ENCODE measurements around the gene AHRR. TPM values are rescaled to one million over a fixed set of nuclear protein-coding genes. Genes with fewer than 3 reads are reported as not detected.

The AHRR gene
- total and polyA plus RNA-seq, 2 of the 4 experiments (the other 2 are of a cell fraction), result 15.6 to 37.1 TPM

DNA sequence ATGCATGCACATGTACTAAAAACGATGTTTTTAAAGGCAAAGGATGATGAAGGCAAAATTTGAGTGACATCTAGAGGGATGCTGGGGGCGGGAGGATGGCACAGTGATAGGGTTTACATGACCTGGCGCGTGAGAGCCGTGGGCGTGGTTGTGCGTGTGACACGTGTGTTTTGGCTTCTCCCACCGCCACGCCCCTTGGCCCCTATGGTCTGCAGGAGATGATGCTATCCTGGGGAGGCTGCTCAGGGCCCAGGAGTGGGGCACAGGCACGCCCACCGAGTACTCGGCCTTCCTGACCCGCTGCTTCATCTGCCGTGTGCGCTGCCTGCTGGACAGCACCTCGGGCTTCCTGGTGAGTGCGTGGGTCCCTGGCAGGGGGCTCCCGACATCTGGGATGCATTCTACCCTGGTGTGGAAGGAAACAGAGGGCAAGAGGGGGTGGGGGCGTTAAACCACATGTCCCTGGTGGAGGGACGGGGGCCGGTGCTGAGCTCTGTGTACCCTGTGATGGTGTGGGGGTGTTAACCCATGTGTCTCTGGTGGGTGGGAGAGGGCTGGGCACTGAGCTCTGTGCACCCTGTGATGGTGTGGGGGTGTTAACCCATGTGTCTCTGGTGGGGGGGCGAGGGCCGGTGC, 102.2 kb downstream of the AHRR start:
- WGBS, 2 experiments (ENCODE audit: extremely low coverage in 2 of 2, insufficient read length in 1 of 2), result 88% methylated on average over 13 of the region's 24 CpGs; no CpG with 5 or more reads in 1 of the 2 experiments
- H3K4me2 ChIP-seq (ENCODE audit: low read depth, low read length), result no peak overlapping the region
- peaks cover 62% of the 10 kb centered on the region for H3K36me3 ChIP-seq (ENCODE audit: control insufficient read depth, insufficient read depth, low read length)
- no peak overlapping the region for H3K4me3 ChIP-seq (ENCODE audit: insufficient read depth, low read depth, low read length)
- H4K20me1 ChIP-seq (ENCODE audit: insufficient read depth, low read length), result no peaks in the 10 kb centered on the region; the same call in 1 of the 2 replicates
- TF ChIP-seq CEBPB (IDR thresholded peaks at IDR 0.05; ENCODE audit: low read depth, low read length) (no peak), POLR2A (IDR thresholded peaks at IDR 0.05; ENCODE audit: low read depth, low read length) (no peak), SMC3 (IDR thresholded peaks at IDR 0.05; ENCODE audit: low read depth, low read length) (no peak), BHLHE40 (IDR thresholded peaks at IDR 0.05; ENCODE audit: low read depth, low read length) (no peak), CHD1 (IDR thresholded peaks at IDR 0.05; ENCODE audit: low read depth, low read length) (no peak)
- H3K14ac ChIP-seq (replicated peaks; ENCODE audit: low read depth, low read length), result no peak overlapping the region
- ChIA-PET POLR2A (ENCODE audit: unreplicated experiment) (no interaction called here), CTCF (no interaction called here)
- H3K27ac ChIP-seq (ENCODE audit: insufficient read depth, low read length), result no peak overlapping the region
- H3K4me1 ChIP-seq (ENCODE audit: control insufficient read depth, insufficient read depth, low read length), result peaks cover 5% of the 10 kb centered on the region
- H2BK20ac ChIP-seq (ENCODE audit: low read depth, low read length), result no peak overlapping the region
- 0 out of 2 replicates have a peak overlapping the region, but pooled peaks have one; percentile 13 for H3K4ac ChIP-seq (ENCODE audit: low read depth, low read length)
- no peak overlapping the region for H4K8ac ChIP-seq (ENCODE audit: low read depth in 2 of 2, low read length in 2 of 2)
- H3K9me3 ChIP-seq (ENCODE audit: control insufficient read depth, insufficient read depth, low read length), result no peaks in the 10 kb centered on the region
- H3K9ac ChIP-seq (ENCODE audit: low read depth, low read length), result no peak overlapping the region
- in situ Hi-C loops (cut with MboI; ENCODE audit: low sequenced_read_pairs), result no loop called here
- H2BK15ac ChIP-seq (ENCODE audit: low read depth, low read length), result no peak overlapping the region
- no peaks in the 10 kb centered on the region for H3K27me3 ChIP-seq (ENCODE audit: control insufficient read depth, insufficient read depth, low read length)
- dilution Hi-C loops (cut with HindIII; ENCODE audit: low sequenced_read_pairs, unreplicated experiment), result no loop called here
- no peak overlapping the region for H3K56ac ChIP-seq (ENCODE audit: extremely low read depth, insufficient read depth, low read length)
- no peak overlapping the region for H4K91ac ChIP-seq (ENCODE audit: insufficient read depth, low read depth, low read length)
- no peak overlapping the region for H3K23ac ChIP-seq (ENCODE audit: low read depth, low read length)
- H2BK5ac ChIP-seq (ENCODE audit: low read depth, low read length, poor library complexity, severe bottlenecking), result peak overlapping the region; percentile 33
- no peak overlapping the region for H4K5ac ChIP-seq (ENCODE audit: low read depth, low read length)
- H3K9me1 ChIP-seq (ENCODE audit: insufficient read depth, low read length), result peaks cover 5% of the 10 kb centered on the region
- H3K18ac ChIP-seq (ENCODE audit: low read depth, low read length), result no peak overlapping the region
- H2AK9ac ChIP-seq (replicated peaks; ENCODE audit: low read depth, low read length, poor library complexity), result peak overlapping the region; percentile 45
- no peak overlapping the region for H2AK5ac ChIP-seq (ENCODE audit: low read depth, low read length)
- H2AFZ ChIP-seq (replicated peaks; ENCODE audit: low read length, poor library complexity), result no peak overlapping the region
- intact Hi-C loops (cut with micrococcal nuclease), result no loop called here
- no peak for DNase-seq
- H3K79me1 ChIP-seq (ENCODE audit: low read depth in 1 of 2, low read length in 2 of 2), result peaks cover 11 to 56% of the 10 kb centered on the region in 2 experiments
- ATAC-seq (ENCODE audit: low read depth), result no peak
- H2BK120ac ChIP-seq (ENCODE audit: low read depth, low read length), result no peak overlapping the region
- BruUV-seq (replicated peaks), result no TSS peak
